HG03064 (cell line): ENCODE results near the gene LNX1.

Experiments used
- ATAC-seq: cut with Tn5 transposase; IDR thresholded peaks from one replicate; pipeline ENCODE4 v1.9.1; 2021; ENCODE audit warnings: low read depth; ENCODE audit not compliant: unreplicated experiment

LNX1 gene

DNA sequence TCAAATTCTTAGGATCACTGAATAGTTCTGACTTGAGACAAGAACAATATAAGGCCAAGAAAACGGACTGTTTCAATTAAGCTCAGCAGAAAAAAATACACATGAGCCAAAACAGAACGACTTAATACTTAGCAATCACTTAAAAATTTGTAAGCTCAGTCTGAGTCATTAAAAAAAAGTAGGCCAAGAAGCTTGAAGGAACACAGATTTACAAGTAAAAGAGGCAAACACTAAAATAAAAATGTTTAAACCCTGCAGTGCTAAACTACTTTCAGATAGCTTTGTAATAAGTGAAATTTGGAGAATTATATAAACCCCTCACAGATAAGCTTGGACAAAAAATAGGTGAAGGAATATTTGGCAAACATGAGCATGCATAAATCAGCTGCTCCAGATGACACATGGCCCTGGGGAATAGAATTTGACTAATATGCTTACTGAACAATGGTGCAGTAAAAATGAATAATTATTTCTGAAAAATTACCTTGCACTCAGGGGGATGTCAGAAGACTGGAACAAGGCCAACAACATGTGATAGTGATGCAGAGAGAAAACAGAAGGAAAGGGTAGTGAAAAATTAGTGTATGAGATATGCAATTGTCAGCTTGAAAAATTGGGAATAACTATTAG lies 49.6 kb downstream of the LNX1 start:
- no peak for ATAC-seq

DNA sequence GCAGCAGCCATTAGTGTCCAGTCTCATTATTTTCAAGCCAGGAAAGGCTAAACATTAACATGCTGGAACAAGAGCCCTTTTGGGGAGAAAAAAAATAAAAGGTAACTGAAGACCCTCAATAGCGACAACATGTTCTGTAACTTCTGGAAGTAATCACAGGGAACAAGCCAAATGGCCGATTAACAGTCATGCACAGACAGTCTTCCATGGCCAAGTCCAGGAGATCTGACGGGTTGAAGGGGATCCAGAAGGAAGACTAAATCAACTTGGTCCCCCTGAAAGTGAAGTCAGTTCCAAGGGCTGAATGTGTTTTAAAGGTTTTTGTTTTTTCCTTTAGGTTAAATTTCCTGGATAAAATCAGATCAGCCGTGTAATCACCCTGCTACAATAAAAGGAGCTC lies 52.5 kb downstream of the LNX1 start:
- no peak for ATAC-seq

DNA sequence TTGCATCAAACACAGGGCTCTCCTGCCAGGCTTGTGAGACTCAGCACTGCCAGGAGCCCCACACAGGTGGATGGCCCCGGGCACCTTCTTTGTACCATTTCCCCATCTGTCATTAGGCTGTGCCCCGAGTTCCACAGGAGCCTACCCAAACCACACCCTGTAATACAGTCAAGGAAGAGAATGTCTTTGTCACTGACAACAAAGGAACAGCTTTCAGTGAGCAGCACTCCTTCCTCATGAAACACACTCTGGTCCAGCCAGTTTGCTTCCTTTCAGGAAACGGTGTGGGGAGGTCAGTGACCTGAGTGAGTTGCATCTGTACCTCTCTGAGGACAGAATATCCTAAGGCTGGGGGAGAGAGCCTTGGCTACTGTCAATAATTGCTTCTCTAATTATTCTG lies 53.7 kb downstream of the LNX1 start:
- ATAC-seq = no peak

- ATAC-seq = no peak
Observed at GRCh38 chr4:53536328-53536727, 55.0 kb downstream of the LNX1 start.

DNA sequence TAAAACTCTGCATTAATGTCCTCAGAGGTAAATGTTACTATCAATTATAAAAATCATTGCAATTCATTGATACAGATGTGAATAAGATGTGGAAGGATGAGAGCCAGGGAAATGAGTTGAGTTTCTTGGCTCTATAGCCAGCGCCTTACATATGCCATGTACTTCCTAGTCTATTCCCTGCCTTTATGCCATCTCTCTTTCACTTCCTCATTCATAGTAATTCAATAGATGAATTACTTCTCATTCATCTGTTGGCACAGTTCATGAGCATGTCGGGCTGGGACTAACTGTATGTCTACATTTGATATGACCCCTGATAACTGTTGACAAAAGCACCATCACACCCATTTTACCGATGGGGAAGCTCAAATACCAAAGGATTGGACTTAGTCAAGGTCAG lies 55.7 kb downstream of the LNX1 start:
- ATAC-seq = no peak

DNA sequence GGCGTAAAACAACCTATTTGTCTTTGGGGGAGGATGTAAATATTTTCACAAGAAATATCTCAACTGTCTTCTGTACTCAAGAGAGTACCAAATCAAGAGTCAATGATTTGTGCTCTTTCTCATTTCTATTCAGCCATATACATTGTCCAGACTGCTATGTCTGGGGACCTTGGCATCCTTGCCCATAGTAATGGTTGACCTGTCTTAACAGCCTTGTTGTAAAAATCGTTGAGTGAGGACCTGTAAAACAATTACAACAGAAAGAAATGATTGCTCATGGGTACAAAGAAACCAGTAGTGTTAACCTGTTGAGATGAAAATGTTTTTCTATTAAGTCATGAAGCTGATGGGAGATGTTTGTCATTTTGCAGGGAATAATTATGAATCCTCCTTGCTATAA lies 56.6 kb downstream of the LNX1 start:
- ATAC-seq = no peak

GRCh38 chr4:53532521-53532920 lies 58.8 kb downstream of the LNX1 start:
- no peak for ATAC-seq

DNA sequence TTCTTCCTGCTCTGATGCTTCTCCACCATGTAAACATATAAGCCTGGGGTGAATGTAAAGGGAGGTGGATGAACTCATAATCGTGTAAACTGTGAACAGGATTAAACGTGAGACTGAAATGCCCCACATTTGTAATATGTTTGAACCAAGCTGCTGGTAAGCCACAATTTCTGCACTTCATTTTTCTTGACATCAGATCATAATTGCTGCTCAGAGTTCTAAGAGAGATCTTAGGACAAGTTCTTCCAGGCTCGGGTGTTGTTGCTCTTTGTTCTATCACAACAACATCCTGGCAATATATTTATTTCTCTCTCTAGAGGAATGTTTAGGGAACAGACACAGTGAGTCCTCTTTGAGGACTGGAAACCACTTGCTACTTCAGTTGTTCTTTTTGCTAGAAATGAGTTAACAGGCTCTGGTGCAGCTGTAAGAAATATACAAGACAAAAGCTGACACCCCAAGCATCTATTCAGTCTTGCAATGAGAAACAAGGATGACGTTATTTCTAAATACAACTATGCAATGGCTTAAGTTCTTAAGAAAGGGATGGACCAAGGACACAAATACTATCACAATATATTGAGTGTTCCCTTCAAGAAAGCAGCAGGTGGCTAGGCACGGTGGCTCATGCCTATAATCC lies 59.6 kb downstream of the LNX1 start:
- ATAC-seq = no peak

DNA sequence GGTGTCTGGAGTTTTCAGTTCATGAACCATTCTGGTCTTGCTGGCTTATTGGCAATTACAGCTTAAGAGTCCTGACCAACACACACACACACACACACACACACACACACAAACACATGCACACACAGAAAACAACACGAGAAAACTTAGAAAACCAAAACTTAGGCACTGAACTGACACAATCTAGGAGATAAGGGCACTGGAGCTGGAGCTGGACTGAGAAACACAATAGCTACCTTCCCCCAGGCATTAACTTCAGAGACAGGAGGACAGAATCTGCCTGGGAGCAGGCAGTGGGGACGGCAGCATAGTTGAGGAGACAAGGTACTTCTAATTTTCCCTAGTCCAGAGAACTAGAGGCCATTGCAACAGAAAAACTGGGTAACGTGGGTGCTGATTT lies 62.3 kb downstream of the LNX1 start:
- no peak for ATAC-seq

DNA sequence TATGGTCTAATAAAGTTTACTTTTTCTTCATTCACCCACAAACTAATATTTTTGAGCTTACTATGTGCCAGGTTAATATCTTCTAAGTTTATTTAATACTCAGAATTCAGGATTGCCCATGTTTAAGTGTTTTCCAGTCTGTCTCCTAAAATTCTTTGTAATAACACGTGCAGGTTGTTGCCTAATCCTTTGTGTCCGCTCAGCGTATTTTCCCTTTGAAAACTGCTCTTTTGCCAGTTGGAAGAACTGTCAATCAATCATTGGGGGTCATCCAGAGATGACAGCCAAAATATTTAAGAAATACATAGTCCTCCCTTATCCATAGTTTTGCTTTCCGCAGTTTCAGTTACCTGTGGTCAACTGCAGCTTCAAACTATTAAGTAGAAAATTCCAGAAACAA lies 63.4 kb downstream of the LNX1 start:
- ATAC-seq = no peak

DNA sequence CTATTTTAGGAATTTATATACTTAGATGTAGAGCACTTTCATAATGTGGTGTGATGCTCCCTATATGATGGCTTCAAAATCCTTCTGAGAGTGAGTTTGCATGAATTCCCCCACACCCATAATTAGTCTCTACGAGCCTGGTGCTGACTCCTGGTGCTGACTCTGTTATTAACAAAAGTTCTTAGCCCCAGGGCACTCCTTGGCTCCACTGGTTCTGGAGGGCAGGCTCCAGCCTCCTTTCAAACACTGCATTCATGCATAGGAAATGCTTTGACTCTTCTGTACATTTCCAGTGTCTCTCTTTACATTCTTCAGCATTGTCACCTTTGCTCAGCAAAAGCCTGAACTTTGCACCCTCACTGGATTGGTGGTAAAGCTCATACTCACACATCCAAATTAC lies 64.0 kb downstream of the LNX1 start:
- no peak for ATAC-seq

GRCh38 chr4:53522334-53522733 lies 69.0 kb downstream of the LNX1 start:
- ATAC-seq = no peak

DNA sequence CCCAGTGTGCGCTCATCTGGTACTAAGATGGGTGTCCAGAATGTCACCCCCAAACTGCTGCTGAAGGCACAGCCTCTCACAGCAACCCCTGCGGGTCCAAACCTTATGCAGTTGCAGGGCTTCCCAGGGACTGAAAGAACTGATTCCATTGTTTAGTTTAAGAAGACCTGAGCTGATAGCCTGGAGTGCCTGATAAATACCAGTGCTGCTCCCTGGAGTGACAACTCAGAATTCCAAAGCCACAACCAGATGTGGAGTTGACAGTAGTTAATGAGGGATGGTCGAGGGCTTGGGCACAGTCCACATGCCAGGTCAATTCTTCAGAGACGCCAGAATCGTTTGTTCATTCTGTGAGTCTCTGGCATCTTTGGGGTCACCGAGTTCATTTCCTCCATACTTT lies 71.2 kb downstream of the LNX1 start:
- ATAC-seq = no peak

GRCh38 chr4:53518807-53519206 lies 72.5 kb downstream of the LNX1 start:
- no peak for ATAC-seq

DNA sequence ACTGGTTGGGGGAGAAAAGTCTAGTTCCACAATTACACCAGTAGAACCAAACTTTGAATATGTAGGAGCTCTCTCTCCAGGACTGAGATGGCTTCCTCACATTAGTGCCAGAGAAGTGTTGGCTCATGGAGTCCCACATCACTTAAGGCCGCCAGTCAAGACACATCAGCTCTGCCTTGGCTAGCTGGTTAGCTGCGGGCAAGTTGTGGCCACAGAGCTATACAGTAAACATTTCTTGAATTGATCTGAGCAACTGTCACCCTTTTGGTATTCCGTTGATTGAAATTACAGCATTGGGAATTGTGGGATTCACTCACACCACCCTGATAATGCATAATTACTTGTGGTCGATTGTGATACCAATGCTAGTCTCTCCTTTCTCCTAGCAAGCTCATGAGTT lies 76.2 kb downstream of the LNX1 start:
- ATAC-seq = no peak

GRCh38 chr4:53514509-53514908 lies 76.8 kb downstream of the LNX1 start:
- ATAC-seq = no peak

DNA sequence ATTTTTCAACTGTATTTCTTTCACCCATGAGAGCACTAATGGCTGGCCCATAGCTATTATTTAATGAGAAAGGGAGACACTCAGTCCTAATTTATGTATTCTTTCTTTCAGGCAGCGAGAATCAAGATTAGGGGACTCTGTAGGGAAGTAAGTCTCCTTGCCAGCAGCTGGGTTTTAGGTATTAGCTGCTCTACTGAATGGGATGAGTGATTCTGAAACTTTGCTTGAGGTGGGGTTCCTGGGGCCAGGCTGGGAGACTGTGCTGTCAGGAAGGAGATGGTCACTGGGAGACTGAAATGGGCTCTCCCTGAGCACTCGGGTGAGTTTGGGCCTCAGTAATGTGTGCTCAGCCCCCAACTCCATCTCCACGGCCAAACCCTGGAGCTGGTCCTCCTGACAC lies 78.7 kb downstream of the LNX1 start:
- no peak for ATAC-seq

GRCh38 chr4:53511014-53511413 lies 80.3 kb downstream of the LNX1 start:
- ATAC-seq = no peak

- ATAC-seq = no peak
Observed at GRCh38 chr4:53510321-53510720, 81.0 kb downstream of the LNX1 start.

- ATAC-seq = no peak
Observed at GRCh38 chr4:53508446-53508845, 82.8 kb downstream of the LNX1 start.

GRCh38 chr4:53507671-53508286 lies 83.5 kb downstream of the LNX1 start:
- ATAC-seq = no peak

DNA sequence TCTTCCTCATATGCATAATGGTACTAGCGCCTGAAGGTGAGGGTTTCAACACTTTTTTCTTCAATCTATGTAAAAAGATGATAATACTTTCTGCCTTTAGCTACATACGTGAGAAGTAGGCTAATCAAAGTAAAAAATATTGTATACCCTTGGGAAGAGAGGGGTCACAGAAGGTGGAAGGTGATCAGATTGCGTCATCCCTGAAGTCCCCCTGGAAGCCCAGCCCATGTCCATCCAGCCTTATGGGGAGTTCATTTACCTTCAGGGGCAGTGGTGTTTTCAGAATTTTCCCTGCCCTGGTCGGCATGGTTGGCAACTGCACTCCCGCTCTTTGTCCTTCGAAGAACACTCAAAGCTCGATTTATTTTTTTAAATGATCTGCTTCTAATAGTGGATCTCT lies 84.2 kb downstream of the LNX1 start:
- no peak for ATAC-seq
